ENCODE results near the gene ESYT3. TPM values are rescaled to one million over a fixed set of nuclear protein-coding genes. Genes with fewer than 3 reads are reported as not detected.

The ESYT3 gene
- polyA plus RNA-seq, 3 donors, result not detected

GRCh38 chr3:138449490-138449889, 15.1 kb downstream of the ESYT3 start:
- intact Hi-C loops (cut with micrococcal nuclease), result no loop called here
- H3K4me3 ChIP-seq (replicated peaks in 1 of 3; ENCODE audit: low read depth in 2 of 3, low read length in 3 of 3), result no peak overlapping the region
- Mint-ChIP-seq H3K9me3 (peaks cover 0 to 1% (median 0%) of the 10 kb centered on the region in 7 donors), H3K36me3 (no peaks in the 10 kb centered on the region), H3K4me1 (no peaks in the 10 kb centered on the region), H3K27me3 (ENCODE audit: low read depth in 3 of 3) (peaks cover 2 to 6% (median 4%) of the 10 kb centered on the region in 3 donors), H3K27ac (no peak overlapping the region), H3K4me3 (no peak overlapping the region)
- H3K9me3 ChIP-seq (replicated peaks in 1 of 2; ENCODE audit: control insufficient read depth in 1 of 2, insufficient read depth in 1 of 2, low read length in 2 of 2), result no peaks in the 10 kb centered on the region
- no peaks in the 10 kb centered on the region for H3K27me3 ChIP-seq (ENCODE audit: control insufficient read depth in 2 of 2, insufficient read depth in 2 of 2, low read length in 2 of 2)
- no peak overlapping the region for H3K9ac ChIP-seq (ENCODE audit: insufficient read depth, low read length, poor library complexity, severe bottlenecking)
- no peak overlapping the region for H3K27ac ChIP-seq (ENCODE audit: low read depth in 1 of 2, low read length in 2 of 2)
- TF ChIP-seq CTCF (IDR thresholded peaks at IDR 0.05), result no peak
- H3K36me3 ChIP-seq (replicated peaks in 1 of 2; ENCODE audit: control insufficient read depth in 1 of 2, insufficient read depth in 2 of 2, low read length in 2 of 2), result no peaks in the 10 kb centered on the region
- no peaks in the 10 kb centered on the region for H3K4me1 ChIP-seq (ENCODE audit: control insufficient read depth in 1 of 2, insufficient read depth in 2 of 2, low read length in 2 of 2)
- DNase-seq, result no peak
- H4K20me1 ChIP-seq (ENCODE audit: insufficient read depth, low read length), result no peaks in the 10 kb centered on the region
- no CpG with 5 or more reads among the region's 3 CpGs for WGBS (ENCODE audit: insufficient coverage)
- no peak overlapping the region for H2AFZ ChIP-seq (ENCODE audit: insufficient read depth, low read depth, low read length, poor library complexity, severe bottlenecking)
- H3K4me2 ChIP-seq (replicated peaks; ENCODE audit: extremely low read depth, low read length, poor library complexity, severe bottlenecking), result no peak overlapping the region
- no peaks in the 10 kb centered on the region for H3K79me2 ChIP-seq (ENCODE audit: insufficient read depth, low read length)

- intact Hi-C loops (cut with micrococcal nuclease), result no loop called here
- no peak for DNase-seq
- WGBS (ENCODE audit: insufficient coverage), result 100% methylated on average over 4 of the region's 7 CpGs
- H4K20me1 ChIP-seq (ENCODE audit: insufficient read depth, low read length), result no peaks in the 10 kb centered on the region
- Mint-ChIP-seq H3K4me1 (no peaks in the 10 kb centered on the region), H3K4me3 (no peak overlapping the region), H3K27ac (no peak overlapping the region), H3K36me3 (no peaks in the 10 kb centered on the region), H3K9me3 (peaks cover 0 to 1% (median 0%) of the 10 kb centered on the region in 7 donors), H3K27me3 (ENCODE audit: low read depth in 3 of 3) (peaks cover 2 to 10% (median 4%) of the 10 kb centered on the region in 3 donors)
- H3K4me1 ChIP-seq (ENCODE audit: control insufficient read depth in 1 of 2, insufficient read depth in 2 of 2, low read length in 2 of 2), result no peaks in the 10 kb centered on the region
- H3K27me3 ChIP-seq (ENCODE audit: control insufficient read depth in 2 of 2, insufficient read depth in 2 of 2, low read length in 2 of 2), result no peaks in the 10 kb centered on the region
- H2AFZ ChIP-seq (ENCODE audit: insufficient read depth, low read depth, low read length, poor library complexity, severe bottlenecking), result no peak overlapping the region
- TF ChIP-seq CTCF (IDR thresholded peaks at IDR 0.05), result no peak
- H3K4me2 ChIP-seq (replicated peaks; ENCODE audit: extremely low read depth, low read length, poor library complexity, severe bottlenecking), result no peak overlapping the region
- H3K4me3 ChIP-seq (replicated peaks in 1 of 3; ENCODE audit: low read depth in 2 of 3, low read length in 3 of 3), result no peak overlapping the region
- H3K9me3 ChIP-seq (replicated peaks in 1 of 2; ENCODE audit: control insufficient read depth in 1 of 2, insufficient read depth in 1 of 2, low read length in 2 of 2), result no peaks in the 10 kb centered on the region
- H3K36me3 ChIP-seq (replicated peaks in 1 of 2; ENCODE audit: control insufficient read depth in 1 of 2, insufficient read depth in 2 of 2, low read length in 2 of 2), result no peaks in the 10 kb centered on the region
- H3K79me2 ChIP-seq (ENCODE audit: insufficient read depth, low read length), result no peaks in the 10 kb centered on the region
- H3K9ac ChIP-seq (ENCODE audit: insufficient read depth, low read length, poor library complexity, severe bottlenecking), result no peak overlapping the region
- no peak overlapping the region for H3K27ac ChIP-seq (ENCODE audit: low read depth in 1 of 2, low read length in 2 of 2)
These were observed 15.8 kb downstream of the ESYT3 start for GRCh38 chr3:138450181-138450580.

Measured in CD14-positive monocyte (primary cell).